B cell (primary cell): Measurements from ENCODE around the gene FNDC7. TPM values are rescaled to one million over a fixed set of nuclear protein-coding genes. Genes with fewer than 3 reads are reported as not detected.
A peak's percentile ranks its signal among the peaks of the same experiment; 100 is the strongest.

Source experiments
- ATAC-seq: fragments of 200-7000 bp; cut with Tn5 transposase; one replicate; pipeline ENCODE4 v1.10.0; 2021; ENCODE audit warnings: low read depth, mild to moderate bottlenecking, moderate number of reproducible peaks, moderate library complexity
- CTCF ChIA-PET: fragments of 350-600 bp; sonication (Branson Sonifier 250); formaldehyde crosslinking; loops from one replicate; lab custom pipeline; 2021; ENCODE audit warnings: antibody characterized with exemption, inconsistent platforms; lab: Charles Lee
- POLR2A ChIA-PET: fragments of 350-600 bp; sonication (Branson Sonifier 250); formaldehyde crosslinking; loops from one replicate; lab custom pipeline; 2021; ENCODE audit warnings: antibody characterized with exemption; lab: Charles Lee
- DNase-seq: peaks from one replicate; pipeline ENCODE4 v3.0.0; 2013
- H2AFZ ChIP-seq: 2 replicates; pipeline ENCODE4 v1.6.1; 2012; ENCODE audit warnings: mild to moderate bottlenecking, low read depth, low read length; ENCODE audit not compliant: insufficient read depth, poor library complexity, severe bottlenecking
- H3K27ac ChIP-seq, 2 donors: 1 replicate in 1 of 2; 2 replicates in 1 of 2; pipeline ENCODE4 v1.5.1; 2012 to 2013; ENCODE audit warnings: low read length in 2 of 2, mild to moderate bottlenecking in 2 of 2, moderate library complexity in 1 of 2
- H3K27me3 ChIP-seq, 4 experiments: fragments of 200-600 bp in 1 of 4; sonication (generic) in 1 of 4; replicated peaks in 1 of 4; 1 replicate in 2 of 4; 2 replicates in 2 of 4; pipeline versions ENCODE4 v1.6.1 to v1.7.0; 2013 to 2016; ENCODE audit warnings: low read length in 3 of 4, mild to moderate bottlenecking in 2 of 4, mixed read lengths in 1 of 4, moderate library complexity in 1 of 4; ENCODE audit not compliant: insufficient read depth in 4 of 4, control insufficient read depth in 3 of 4; ENCODE audit errors: control extremely low read depth in 1 of 4
- H3K36me3 ChIP-seq, 2 experiments: replicated peaks in 1 of 2; 1 replicate in 1 of 2; 2 replicates in 1 of 2; pipeline versions ENCODE4 v1.6.1 to v1.7.1; 2013; ENCODE audit warnings: low read length in 1 of 2; ENCODE audit not compliant: insufficient read depth in 2 of 2, control insufficient read depth in 1 of 2; ENCODE audit errors: control extremely low read depth in 1 of 2, extremely low read depth in 1 of 2
- H3K4me1 ChIP-seq, 2 donors: fragments of 200-600 bp in 1 of 2; sonication (generic) in 1 of 2; 1 replicate in 1 of 2; 2 replicates in 1 of 2; pipeline versions ENCODE4 v1.5.1 to v1.6.1; 2013 to 2017; ENCODE audit warnings: low read length in 2 of 2; ENCODE audit not compliant: control insufficient read depth in 2 of 2, insufficient read depth in 2 of 2
- H3K4me2 ChIP-seq: replicated peaks from 2 replicates; pipeline ENCODE3; 2012; ENCODE audit warnings: mild to moderate bottlenecking, low read depth, low read length; ENCODE audit not compliant: poor library complexity, severe bottlenecking
- H3K4me3 ChIP-seq, 5 experiments: fragments of 200-600 bp in 1 of 5; sonication (generic) in 1 of 5; 1 replicate in 3 of 5; 2 replicates in 2 of 5; pipeline versions ENCODE4 v1.5.1 to v1.7.0; 2011 to 2016; ENCODE audit warnings: low read length in 4 of 5, mild to moderate bottlenecking in 4 of 5, low read depth in 2 of 5, control low read depth in 1 of 5, moderate library complexity in 1 of 5; ENCODE audit not compliant: insufficient read depth in 1 of 5; ENCODE audit errors: control extremely low read depth in 1 of 5, extremely low read depth in 1 of 5
- H3K79me2 ChIP-seq: fragments of 200-600 bp; sonication (generic); one replicate; pipeline ENCODE4 v1.6.0; 2016; ENCODE audit warnings: low read length; ENCODE audit not compliant: control insufficient read depth, insufficient read depth
- H3K9ac ChIP-seq: fragments of 200-600 bp; sonication (generic); 2 replicates; pipeline ENCODE4 v1.6.1; 2017; ENCODE audit warnings: mild to moderate bottlenecking, low read length, moderate library complexity
- H3K9me3 ChIP-seq, 3 donors: one replicate each; pipeline versions ENCODE4 v1.6.1 to v1.7.1; 2013; ENCODE audit warnings: low read length in 2 of 3; ENCODE audit not compliant: control insufficient read depth in 2 of 3, insufficient read depth in 1 of 3; ENCODE audit errors: control extremely low read depth in 1 of 3
- H4K20me1 ChIP-seq: 2 replicates; pipeline ENCODE4 v1.6.0; 2012; ENCODE audit warnings: mild to moderate bottlenecking, low read length; ENCODE audit not compliant: insufficient read depth, control insufficient read depth, poor library complexity, severe bottlenecking
- H3K27ac Mint-ChIP-seq: one replicate; pipeline ENCODE4 v1.8.0; 2021; ENCODE audit warnings: mixed read lengths
- H3K27me3 Mint-ChIP-seq: one replicate; pipeline ENCODE4 v1.8.0; 2021; ENCODE audit warnings: mixed read lengths
- H3K4me1 Mint-ChIP-seq: one replicate; pipeline ENCODE4 v1.8.0; 2021; ENCODE audit warnings: mixed read lengths
- H3K4me3 Mint-ChIP-seq: one replicate; pipeline ENCODE4 v1.8.0; 2021; ENCODE audit warnings: mixed read lengths
- H3K9me3 Mint-ChIP-seq: one replicate; pipeline ENCODE4 v1.8.0; 2022; ENCODE audit warnings: mixed read lengths; ENCODE audit not compliant: insufficient read depth
- CTCF ChIP-seq: fragments of 200-600 bp; IDR thresholded peaks from one replicate; pipeline ENCODE4 v1.8.0; 2022; ENCODE audit warnings: antibody characterized with exemption, mild to moderate bottlenecking
- EZH2 ChIP-seq: IDR thresholded peaks from 2 replicates; pipeline ENCODE4 v1.6.1; 2012; ENCODE audit warnings: borderline replicate concordance, low read depth, mild to moderate bottlenecking, moderate library complexity, low read length; ENCODE audit not compliant: insufficient read depth, poor library complexity, severe bottlenecking
- WGBS: methylation state at CpG from one replicate; pipeline ENCODE4 v1.1.5; 2013; ENCODE audit warnings: missing lambda C conversion rate; ENCODE audit not compliant: insufficient coverage; 5-methylcytosine and 5-hydroxymethylcytosine counted together
- intact Hi-C: fragments of 100-400 bp; cut with micrococcal nuclease; formaldehyde crosslinking; loops from one replicate; pipeline ENCODE4 v1.10.0; 2022
- polyA plus RNA-seq: library from polyadenylated mRNA; depleted of rRNA; stranded (reverse); fragments of >200 nt; gene quantifications from 2 replicates; pipeline ENCODE4 v1.2.3, GENCODE V29; 2012
- total RNA-seq, 2 donors: library from RNA; stranded (reverse); fragments of 120-200 nt in 1 of 2; gene quantifications; 1 replicate in 1 of 2; 2 replicates in 1 of 2; pipeline versions ENCODE4 v1.2.3 to v1.2.4, GENCODE V29; 2013 to 2022

The FNDC7 gene
- total and polyA plus RNA-seq, 2 donors (not counting 1 experiment from before 2014, with no cell fraction given) = 0.17 TPM; not detected in 1

GRCh38 chr1:108745980-108746381 lies 33.3 kb downstream of the FNDC7 start:
- H3K27ac ChIP-seq = peak overlapping the region; percentile 92 to 94
- H3K4me2 ChIP-seq = peak overlapping the region; percentile 90
- peak overlapping the region; percentile 79 for H2AFZ ChIP-seq
- CTCF ChIA-PET = interaction anchor here (0.9 kb wide), 1 partner anchor 152 kb away, joined by 3 read pairs; no protein-coding TSS in a partner anchor
- H4K20me1 ChIP-seq = no peaks in the 10 kb centered on the region
- 69% methylated on average over 3 of the region's 3 CpGs for WGBS
- intact Hi-C loops = loop anchor here (1.0 to 5.0 kb wide), 13 partner anchors 54 to 681 kb away; partner anchors contain the start of genes CLCC1, EEIG2, ELAPOR1 and HENMT1
- H3K27me3 ChIP-seq = no peaks in the 10 kb centered on the region
- no peak overlapping the region for H3K9ac ChIP-seq
- H3K4me3 ChIP-seq = peak overlapping the region in 1 of 5 experiments; percentile 21
- Mint-ChIP-seq H3K4me3 (peak overlapping the region; percentile 98), H3K27ac (peak overlapping the region; percentile 100), H3K27me3 (no peaks in the 10 kb centered on the region), H3K9me3 (no peaks in the 10 kb centered on the region), H3K4me1 (peaks cover 32% of the 10 kb centered on the region)
- POLR2A ChIA-PET = no interaction called here
- H3K79me2 ChIP-seq = peaks cover 37% of the 10 kb centered on the region
- DNase-seq = no peak
- peaks cover 4 to 5% of the 10 kb centered on the region in 2 donors for H3K4me1 ChIP-seq
- no peak for ATAC-seq
- no peaks in the 10 kb centered on the region for H3K9me3 ChIP-seq
- H3K36me3 ChIP-seq = no peaks in the 10 kb centered on the region
- no peak for TF ChIP-seq CTCF
- TF ChIP-seq EZH2 = no peak
